CD1c-positive myeloid dendritic cell (primary cell): Measurements from ENCODE around the gene GAGE12D.
"Not testable (repeated sequence)": the region's sequence is repeated elsewhere in the genome, so short reads cannot be mapped to it uniquely, and the experiment has no call there.

Experiments used
- DNase-seq: peaks from one replicate; pipeline ENCODE4 v3.0.0-alpha.2; 2016; ENCODE audit errors: extremely low spot score

Gene GAGE12D, protein sequence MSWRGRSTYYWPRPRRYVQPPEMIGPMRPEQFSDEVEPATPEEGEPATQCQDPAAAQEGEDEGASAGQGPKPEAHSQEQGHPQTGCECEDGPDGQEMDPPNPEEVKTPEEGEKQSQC

DNA sequence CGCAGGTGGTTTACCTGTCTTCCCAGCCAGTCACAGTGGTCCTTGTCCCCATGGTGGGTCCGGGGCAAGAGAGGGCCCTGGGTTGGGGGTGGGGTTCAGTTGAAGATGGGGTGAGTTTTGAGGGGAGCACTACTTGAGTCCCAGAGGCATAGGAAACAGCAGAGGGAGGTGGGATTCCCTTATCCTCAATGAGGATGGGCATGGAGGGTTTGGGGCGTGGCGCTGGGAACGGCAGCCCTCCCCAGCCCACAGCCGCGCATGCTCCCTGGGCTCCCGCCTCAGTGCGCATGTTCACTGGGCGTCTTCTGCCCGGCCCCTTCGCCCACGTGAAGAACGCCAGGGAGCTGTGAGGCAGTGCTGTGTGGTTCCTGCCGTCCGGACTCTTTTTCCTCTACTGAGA lies at the start of gene GAGE12D:
Gene GAGE12D (plus strand): TSS at position 301 of the 400 bp plus-strand sequence. CDS start 1,155 bp downstream, outside the sequence.
- DNase-seq = not testable (repeated sequence)

GRCh38 chrX:49531877-49532276 lies 9.7 kb upstream of the GAGE12D start, which contains the start of gene GAGE12C:
Gene GAGE12C, plus strand, starts transcription at chrX:49532177. Its CDS starts 1,155 bp downstream, at chrX:49533332.
- not testable (repeated sequence) for DNase-seq

GRCh38 chrX:49550989-49551388 lies 9.5 kb downstream of the GAGE12D start, which contains the start of gene GAGE12E:
Gene GAGE12E, plus strand, starts transcription at chrX:49551289. Its CDS starts 1,155 bp downstream, at chrX:49552444.
- DNase-seq = not testable (repeated sequence)

DNA sequence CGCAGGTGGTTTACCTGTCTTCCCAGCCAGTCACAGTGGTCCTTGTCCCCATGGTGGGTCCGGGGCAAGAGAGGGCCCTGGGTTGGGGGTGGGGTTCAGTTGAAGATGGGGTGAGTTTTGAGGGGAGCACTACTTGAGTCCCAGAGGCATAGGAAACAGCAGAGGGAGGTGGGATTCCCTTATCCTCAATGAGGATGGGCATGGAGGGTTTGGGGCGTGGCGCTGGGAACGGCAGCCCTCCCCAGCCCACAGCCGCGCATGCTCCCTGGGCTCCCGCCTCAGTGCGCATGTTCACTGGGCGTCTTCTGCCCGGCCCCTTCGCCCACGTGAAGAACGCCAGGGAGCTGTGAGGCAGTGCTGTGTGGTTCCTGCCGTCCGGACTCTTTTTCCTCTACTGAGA lies 19.0 kb downstream of the GAGE12D start, which contains the start of gene GAGE12F:
Gene GAGE12F (plus strand): TSS at position 301 of the 400 bp plus-strand sequence. CDS start 1,155 bp downstream, outside the sequence.
- not testable (repeated sequence) for DNase-seq

DNA sequence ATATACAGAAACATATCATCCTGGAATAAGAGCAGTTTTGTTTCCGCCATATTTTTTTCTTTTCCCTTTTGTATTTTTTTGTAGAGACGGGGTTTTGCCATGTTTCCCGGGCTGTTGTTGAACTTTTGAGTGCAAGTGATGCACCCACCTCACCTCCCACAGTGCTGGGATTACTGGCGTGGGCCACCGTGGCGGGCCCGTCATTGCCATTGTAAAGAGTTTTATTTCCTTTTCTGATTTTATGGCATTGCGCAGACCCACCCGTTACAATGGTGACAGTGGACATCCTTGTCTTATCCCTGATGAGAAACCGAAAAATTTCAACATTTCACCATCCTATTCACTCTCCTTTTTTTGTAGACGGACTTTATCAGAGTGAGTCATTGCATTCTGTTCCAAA lies 27.2 kb downstream of the GAGE12D start:
- DNase-seq = not testable (repeated sequence)

DNA sequence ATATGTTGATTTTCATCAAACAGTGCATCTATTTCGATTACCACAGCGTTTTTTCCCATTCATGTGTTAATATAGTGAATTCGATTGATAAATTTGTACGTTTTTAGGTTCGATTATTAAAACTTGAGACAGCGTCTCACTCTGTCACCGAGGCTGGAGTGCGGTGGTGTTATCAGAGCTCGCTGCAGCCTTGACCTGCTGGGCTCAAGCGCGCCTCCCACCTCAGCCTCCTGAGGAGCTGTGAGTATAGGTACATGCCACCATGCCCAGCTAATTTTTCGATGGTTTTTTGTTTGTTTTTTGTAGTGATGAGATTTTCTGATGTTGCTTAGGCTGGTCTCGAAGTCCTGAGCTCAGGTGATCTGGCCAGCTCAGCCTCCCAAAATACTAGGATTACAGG lies 27.6 kb downstream of the GAGE12D start:
- not testable (repeated sequence) for DNase-seq

- not testable (repeated sequence) for DNase-seq
These were observed 28.6 kb downstream of the GAGE12D start, which contains the start of gene GAGE12G for GRCh38 chrX:49570100-49570499. Gene GAGE12G, plus strand, starts transcription at chrX:49570400. Its CDS starts 1,155 bp downstream, at chrX:49571555.

- not testable (repeated sequence) for DNase-seq
These were observed 38.1 kb downstream of the GAGE12D start, which contains the start of gene GAGE12H for GRCh38 chrX:49579649-49580048. Gene GAGE12H, plus strand, starts transcription at chrX:49579949. Its CDS starts 1,155 bp downstream, at chrX:49581104.

- DNase-seq = not testable (repeated sequence)
These were observed 47.7 kb downstream of the GAGE12D start, which contains the start of gene GAGE2A for GRCh38 chrX:49589196-49589595. Gene GAGE2A, plus strand, starts transcription at chrX:49589496. Its CDS starts 1,155 bp downstream, at chrX:49590651.

DNA sequence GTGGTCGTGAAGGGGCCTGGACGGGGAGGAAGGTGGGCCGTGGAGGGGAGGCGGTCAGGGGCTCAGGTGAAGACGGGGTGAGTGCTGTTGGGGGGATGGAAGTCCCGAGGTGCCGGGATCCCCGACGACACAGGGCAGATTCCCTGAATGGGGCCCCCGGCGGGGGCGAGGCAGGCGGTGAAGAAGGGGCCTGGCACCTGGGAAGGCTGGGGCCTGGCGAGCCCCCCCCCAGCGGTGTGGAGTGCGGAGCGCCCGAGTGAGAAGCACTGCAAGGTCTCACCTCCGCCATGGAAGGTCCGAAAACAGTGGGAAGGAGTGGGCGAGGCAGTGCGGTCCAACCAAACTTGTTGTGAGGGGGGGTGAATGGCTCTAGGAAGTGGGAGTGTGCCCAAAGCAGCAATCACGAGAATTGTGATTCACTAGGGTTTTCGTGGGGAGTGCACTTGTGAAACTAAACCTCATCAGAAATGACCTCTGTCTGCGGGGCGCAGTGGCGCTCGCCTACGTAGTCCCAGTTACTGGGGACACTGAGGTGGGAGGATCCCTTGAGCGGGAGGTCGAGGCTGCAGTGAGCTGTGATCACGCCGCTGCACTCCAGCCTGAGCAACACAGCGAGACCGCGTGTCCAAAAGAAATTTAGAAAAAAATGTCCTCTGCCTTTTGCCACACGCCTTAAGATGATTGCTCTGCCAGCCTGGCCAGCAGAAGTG lies 48.4 kb downstream of the GAGE12D start:
- DNase-seq = not testable (repeated sequence)

DNA sequence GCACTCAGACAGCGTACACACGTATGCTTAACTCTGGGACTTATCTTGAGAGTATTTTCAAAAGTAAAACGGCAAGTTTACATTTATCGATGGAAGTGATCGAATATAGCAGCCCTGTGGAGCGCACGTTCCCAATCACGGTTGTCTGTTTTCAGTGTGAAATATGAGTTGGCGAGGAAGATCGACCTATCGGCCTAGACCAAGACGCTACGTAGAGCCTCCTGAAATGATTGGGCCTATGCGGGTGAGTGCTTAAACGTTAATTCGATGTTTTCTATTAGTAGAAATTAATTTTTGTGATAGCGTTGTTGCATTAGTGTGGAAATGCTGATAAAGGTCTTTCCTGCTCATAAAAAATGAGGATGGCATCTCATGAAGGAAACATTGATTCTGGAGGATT lies 49.0 kb downstream of the GAGE12D start:
- DNase-seq = not testable (repeated sequence)
